GM12891 (cell line): ENCODE results near the gene RAB35.

Source experiments
- POLR2A ChIP-seq: IDR thresholded peaks from 2 replicates; pipeline ENCODE4 v1.6.1; 2011; ENCODE audit warnings: low read depth, low read length, control low read depth
- POLR2AphosphoS5 ChIP-seq: IDR thresholded peaks from 2 replicates; pipeline ENCODE4 v1.6.1; 2011; ENCODE audit warnings: low read depth, low read length, control low read depth

GRCh38 chr12:120119271-120119973 lies 2.9 kb upstream of the RAB35 start:
- TF ChIP-seq POLR2AphosphoS5 (no peak), POLR2A (no peak)
